ENCODE data around the gene TSSK2. TPM values are rescaled to one million over a fixed set of nuclear protein-coding genes. Genes with fewer than 3 reads are reported as not detected.

The TSSK2 gene
- polyA plus RNA-seq, 1 donor from 2014 or later: not detected

- no peaks in the 10 kb centered on the region for H3K27me3 ChIP-seq (ENCODE audit: insufficient read depth, low read depth, low read length)
- H3F3A ChIP-seq (ENCODE audit: insufficient read depth, low read length, poor library complexity, severe bottlenecking): no peaks in the 10 kb centered on the region
- H3K27ac ChIP-seq (ENCODE audit: low read length): peak overlapping the region; percentile 93
- no peaks in the 10 kb centered on the region for H3K9me3 ChIP-seq (ENCODE audit: low read length)
- peak overlapping the region; percentile 96 for H3K4me2 ChIP-seq (ENCODE audit: low read length)
- H3K9me2 ChIP-seq (ENCODE audit: insufficient read depth, low read length): no peaks in the 10 kb centered on the region
- no peak for TF ChIP-seq SMC3 (conservative IDR thresholded peaks at IDR 0.05; ENCODE audit: poor library complexity)
- TF ChIP-seq POLR2AphosphoS5 (IDR thresholded peaks at IDR 0.05): no peak
- no peak for TF ChIP-seq MXI1 (conservative IDR thresholded peaks at IDR 0.05; ENCODE audit: poor library complexity, severe bottlenecking)
- peak overlapping the region; percentile 99 for H3K4me3 ChIP-seq (ENCODE audit: low read length)
- peaks cover 56% of the 10 kb centered on the region for H3K79me2 ChIP-seq (replicated peaks; ENCODE audit: insufficient read depth, low read length)
- no peaks in the 10 kb centered on the region for H3K36me3 ChIP-seq (ENCODE audit: insufficient read depth, low read length)
- peaks cover 5% of the 10 kb centered on the region for H4K20me1 ChIP-seq (ENCODE audit: insufficient read depth)
- H3K9ac ChIP-seq (ENCODE audit: low read length): peak overlapping the region; percentile 98
- H2AFZ ChIP-seq (ENCODE audit: low read depth, low read length): peak overlapping the region; percentile 12
Measured at GRCh38 chr22:19120829-19121630, 10.1 kb upstream of the TSSK2 start.

GRCh38 chr22:19121631-19122142, 9.4 kb upstream of the TSSK2 start:
- Histone ChIP-seq H3F3A (ENCODE audit: insufficient read depth, low read length, poor library complexity, severe bottlenecking) (no peaks in the 10 kb centered on the region), H3K9me2 (ENCODE audit: insufficient read depth, low read length) (no peaks in the 10 kb centered on the region), H3K79me2 (replicated peaks; ENCODE audit: insufficient read depth, low read length) (peaks cover 49% of the 10 kb centered on the region), H3K9ac (ENCODE audit: low read length) (peak overlapping the region; percentile 98), H3K9me3 (ENCODE audit: low read length) (no peaks in the 10 kb centered on the region), H3K4me3 (ENCODE audit: low read length) (peak overlapping the region; percentile 99), H3K36me3 (ENCODE audit: insufficient read depth, low read length) (no peaks in the 10 kb centered on the region), H3K27me3 (ENCODE audit: insufficient read depth, low read depth, low read length) (no peaks in the 10 kb centered on the region), H3K4me2 (ENCODE audit: low read length) (peak overlapping the region; percentile 96), H4K20me1 (ENCODE audit: insufficient read depth) (peaks cover 5% of the 10 kb centered on the region), H3K27ac (ENCODE audit: low read length) (peak overlapping the region; percentile 93), H2AFZ (ENCODE audit: low read depth, low read length) (peak overlapping the region; percentile 65)
- TF ChIP-seq TAF1 (IDR thresholded peaks at IDR 0.05; ENCODE audit: low read depth): no peak
- no peak for TF ChIP-seq REST (IDR thresholded peaks at IDR 0.05; ENCODE audit: borderline replicate concordance)
- TF ChIP-seq MXI1 (conservative IDR thresholded peaks at IDR 0.05; ENCODE audit: poor library complexity, severe bottlenecking): no peak
- no peak for TF ChIP-seq EZH2 (IDR thresholded peaks at IDR 0.05; ENCODE audit: borderline replicate concordance, insufficient read depth, low read length, poor library complexity, severe bottlenecking)
- no peak for TF ChIP-seq CTCF (IDR thresholded peaks at IDR 0.05; ENCODE audit: poor library complexity, severe bottlenecking)
- no peak for TF ChIP-seq RAD21 (conservative IDR thresholded peaks at IDR 0.05)
- no peak for TF ChIP-seq EP300 (conservative IDR thresholded peaks at IDR 0.05; ENCODE audit: poor library complexity, severe bottlenecking)
- TF ChIP-seq POLR2AphosphoS5 (IDR thresholded peaks at IDR 0.05): no peak
- no peak for TF ChIP-seq SMC3 (conservative IDR thresholded peaks at IDR 0.05; ENCODE audit: poor library complexity)

Data from neural cell (in vitro differentiated cells).